ENCODE measurements around the gene PMVK.

- TF ChIP-seq, protein P1, sequence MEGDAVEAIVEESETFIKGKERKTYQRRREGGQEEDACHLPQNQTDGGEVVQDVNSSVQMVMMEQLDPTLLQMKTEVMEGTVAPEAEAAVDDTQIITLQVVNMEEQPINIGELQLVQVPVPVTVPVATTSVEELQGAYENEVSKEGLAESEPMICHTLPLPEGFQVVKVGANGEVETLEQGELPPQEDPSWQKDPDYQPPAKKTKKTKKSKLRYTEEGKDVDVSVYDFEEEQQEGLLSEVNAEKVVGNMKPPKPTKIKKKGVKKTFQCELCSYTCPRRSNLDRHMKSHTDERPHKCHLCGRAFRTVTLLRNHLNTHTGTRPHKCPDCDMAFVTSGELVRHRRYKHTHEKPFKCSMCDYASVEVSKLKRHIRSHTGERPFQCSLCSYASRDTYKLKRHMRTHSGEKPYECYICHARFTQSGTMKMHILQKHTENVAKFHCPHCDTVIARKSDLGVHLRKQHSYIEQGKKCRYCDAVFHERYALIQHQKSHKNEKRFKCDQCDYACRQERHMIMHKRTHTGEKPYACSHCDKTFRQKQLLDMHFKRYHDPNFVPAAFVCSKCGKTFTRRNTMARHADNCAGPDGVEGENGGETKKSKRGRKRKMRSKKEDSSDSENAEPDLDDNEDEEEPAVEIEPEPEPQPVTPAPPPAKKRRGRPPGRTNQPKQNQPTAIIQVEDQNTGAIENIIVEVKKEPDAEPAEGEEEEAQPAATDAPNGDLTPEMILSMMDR (IDR thresholded peaks at IDR 0.05; ENCODE audit: low read depth, low read length) = no peak
- no peak for TF ChIP-seq POLR2A (IDR thresholded peaks at IDR 0.05; ENCODE audit: extremely low read depth, insufficient read length)
Measured at GRCh38 chr1:154969246-154969645, 32.7 kb upstream of the PMVK start.
